ENCODE measurements around the gene POU2AF2. TPM values are rescaled to one million over a fixed set of nuclear protein-coding genes. Genes with fewer than 3 reads are reported as not detected.

Gene POU2AF2
- total and polyA plus RNA-seq, 2 donors (not counting 3 experiments of a cell fraction or from before 2014, with no cell fraction given) = not detected

- no peak for DNase-seq (ENCODE audit: low read depth, low spot score)
- Histone ChIP-seq H3K9ac (replicated peaks; ENCODE audit: extremely low read depth, insufficient read depth, low read length) (no peak overlapping the region), H3K9me3 (replicated peaks; ENCODE audit: control insufficient read depth, insufficient read depth, low read length) (no peaks in the 10 kb centered on the region), H4K20me1 (replicated peaks; ENCODE audit: control insufficient read depth, extremely low read depth, insufficient read depth, low read length) (no peaks in the 10 kb centered on the region), H3K27me3 (ENCODE audit: control insufficient read depth in 2 of 2, insufficient read depth in 2 of 2, low read length in 2 of 2) (peaks cover 31 to 49% of the 10 kb centered on the region in 2 experiments), H3K79me2 (ENCODE audit: control insufficient read depth, insufficient read depth, low read length) (no peaks in the 10 kb centered on the region), H3K4me2 (ENCODE audit: insufficient read depth, low read length) (no peak overlapping the region), H3K27ac (ENCODE audit: insufficient read depth, low read depth, low read length) (no peak overlapping the region), H3K4me1 (ENCODE audit: control insufficient read depth, extremely low read depth, insufficient read depth, low read length) (no peaks in the 10 kb centered on the region), H3K9me1 (replicated peaks; ENCODE audit: control insufficient read depth, extremely low read depth, insufficient read depth, low read length) (no peaks in the 10 kb centered on the region), H3K36me3 (ENCODE audit: control insufficient read depth in 2 of 2, extremely low read depth in 1 of 2, insufficient read depth in 2 of 2, low read length in 2 of 2) (no peaks in the 10 kb centered on the region), H2AFZ (ENCODE audit: low read depth, low read length) (no peak overlapping the region), H3K4me3 (replicated peaks in 1 of 3; ENCODE audit: insufficient read depth in 1 of 3, low read depth in 1 of 3, low read length in 3 of 3) (no peak overlapping the region)
- TF ChIP-seq MYC (IDR thresholded peaks at IDR 0.05; ENCODE audit: low read depth, low read length) = no peak
- no peak for TF ChIP-seq POLR2A (IDR thresholded peaks at IDR 0.05; ENCODE audit: low read depth, low read length)
- TF ChIP-seq JUN (IDR thresholded peaks at IDR 0.05; ENCODE audit: borderline replicate concordance, insufficient read depth, insufficient read length, low read depth) = no peak
- TF ChIP-seq POLR2AphosphoS5 (IDR thresholded peaks at IDR 0.05; ENCODE audit: insufficient read depth, low read depth, low read length) = no peak
- intact Hi-C loops (cut with micrococcal nuclease) = no loop called here
- no peak for FAIRE-seq
- POLR2A ChIA-PET = no interaction called here
- CTCF ChIA-PET = interaction anchor here (1.4 kb wide), 1 partner anchor 128 kb away, joined by 5 read pairs; no protein-coding TSS in a partner anchor
- dilution Hi-C loops (cut with MboI; ENCODE audit: extremely low pct_ligation_motif_present, low sequenced_read_pairs) = no loop called here
- no TSS peak for BruUV-seq (replicated peaks)
Observed at GRCh38 chr11:111301004-111301841, 55.7 kb downstream of the POU2AF2 start.

GRCh38 chr11:111301842-111302118 is 56.3 kb downstream of the POU2AF2 start:
- CTCF ChIA-PET = interaction anchor here (1.4 kb wide), 1 partner anchor 127 kb away, joined by 5 read pairs; no protein-coding TSS in a partner anchor
- H3K9me1 ChIP-seq (replicated peaks; ENCODE audit: control insufficient read depth, extremely low read depth, insufficient read depth, low read length) = no peaks in the 10 kb centered on the region
- FAIRE-seq = no peak
- H3K36me3 ChIP-seq (ENCODE audit: control insufficient read depth in 2 of 2, extremely low read depth in 1 of 2, insufficient read depth in 2 of 2, low read length in 2 of 2) = no peaks in the 10 kb centered on the region
- DNase-seq (ENCODE audit: low read depth, low spot score) = no peak
- peaks cover 29 to 52% of the 10 kb centered on the region in 2 experiments for H3K27me3 ChIP-seq (ENCODE audit: control insufficient read depth in 2 of 2, insufficient read depth in 2 of 2, low read length in 2 of 2)
- dilution Hi-C loops (cut with MboI; ENCODE audit: extremely low pct_ligation_motif_present, low sequenced_read_pairs) (no loop called here), intact Hi-C loops (cut with micrococcal nuclease) (no loop called here)
- no peaks in the 10 kb centered on the region for H4K20me1 ChIP-seq (replicated peaks; ENCODE audit: control insufficient read depth, extremely low read depth, insufficient read depth, low read length)
- H2AFZ ChIP-seq (ENCODE audit: low read depth, low read length) = no peak overlapping the region
- no peaks in the 10 kb centered on the region for H3K4me1 ChIP-seq (ENCODE audit: control insufficient read depth, extremely low read depth, insufficient read depth, low read length)
- POLR2A ChIA-PET = no interaction called here
- no peak overlapping the region for H3K27ac ChIP-seq (ENCODE audit: insufficient read depth, low read depth, low read length)
- no peaks in the 10 kb centered on the region for H3K9me3 ChIP-seq (replicated peaks; ENCODE audit: control insufficient read depth, insufficient read depth, low read length)
- no peak overlapping the region for H3K4me2 ChIP-seq (ENCODE audit: insufficient read depth, low read length)
- no TSS peak for BruUV-seq (replicated peaks)
- no peaks in the 10 kb centered on the region for H3K79me2 ChIP-seq (ENCODE audit: control insufficient read depth, insufficient read depth, low read length)
- TF ChIP-seq MAX (IDR thresholded peaks at IDR 0.05; ENCODE audit: insufficient read depth, insufficient read length) = no peak
- TF ChIP-seq JUN (IDR thresholded peaks at IDR 0.05; ENCODE audit: borderline replicate concordance, insufficient read depth, insufficient read length, low read depth) = no peak
- TF ChIP-seq MYC (IDR thresholded peaks at IDR 0.05; ENCODE audit: low read depth, low read length) = no peak
- no peak for TF ChIP-seq GATA2 (IDR thresholded peaks at IDR 0.05; ENCODE audit: insufficient read depth, insufficient read length, low read depth, low read length)
- TF ChIP-seq FOS (IDR thresholded peaks at IDR 0.05; ENCODE audit: borderline replicate concordance, insufficient read depth, low read length) = no peak
- TF ChIP-seq EZH2 (IDR thresholded peaks at IDR 0.05; ENCODE audit: borderline replicate concordance, low read depth, low read length, severe bottlenecking) = no peak
- H3K9ac ChIP-seq (replicated peaks; ENCODE audit: extremely low read depth, insufficient read depth, low read length) = no peak overlapping the region
- H3K4me3 ChIP-seq (replicated peaks in 1 of 3; ENCODE audit: insufficient read depth in 1 of 3, low read depth in 1 of 3, low read length in 3 of 3) = no peak overlapping the region

All from endothelial cell of umbilical vein (primary cell).